DMS79 (cell line): ENCODE results near the gene SERHL2.
"Not testable (repeated sequence)": the region's sequence is repeated elsewhere in the genome, so short reads cannot be mapped to it uniquely, and the experiment has no call there.

Source experiments
- DNase-seq: peaks from one replicate; lab custom pipeline; 2025; lab: John Stamatoyannopoulos, UW

SERHL2 gene

GRCh38 chr22:42608136-42608822, 54.5 kb downstream of the SERHL2 start:
- no peak for DNase-seq

DNA sequence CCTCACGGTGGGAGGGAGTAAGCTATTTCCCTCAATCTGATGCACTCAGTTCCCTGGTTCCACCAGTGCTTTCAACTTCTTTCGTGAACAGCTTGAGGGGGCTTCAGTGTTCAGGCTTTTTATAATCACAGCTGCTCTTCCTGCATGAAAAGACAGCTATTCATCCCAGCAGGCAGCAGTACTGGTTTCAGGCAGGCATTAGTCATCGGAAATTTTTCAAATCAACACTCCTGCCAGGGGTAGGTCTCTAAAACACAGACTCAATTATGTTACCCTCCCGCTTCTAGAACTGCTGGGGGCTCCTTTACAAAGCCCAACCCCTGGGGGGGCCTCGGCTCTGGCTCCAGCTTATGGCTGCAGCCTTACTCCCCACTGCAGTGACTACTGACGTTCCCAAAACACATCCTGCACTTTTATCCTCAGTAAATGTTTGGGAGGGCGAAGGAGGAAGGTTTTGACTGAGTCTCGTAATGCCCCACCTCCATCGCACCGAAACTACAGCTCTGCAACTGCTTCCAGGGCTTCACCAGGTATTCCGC, 55.1 kb downstream of the SERHL2 start:
- no peak for DNase-seq

GRCh38 chr22:42610186-42610585, 56.4 kb downstream of the SERHL2 start:
- no peak for DNase-seq

DNA sequence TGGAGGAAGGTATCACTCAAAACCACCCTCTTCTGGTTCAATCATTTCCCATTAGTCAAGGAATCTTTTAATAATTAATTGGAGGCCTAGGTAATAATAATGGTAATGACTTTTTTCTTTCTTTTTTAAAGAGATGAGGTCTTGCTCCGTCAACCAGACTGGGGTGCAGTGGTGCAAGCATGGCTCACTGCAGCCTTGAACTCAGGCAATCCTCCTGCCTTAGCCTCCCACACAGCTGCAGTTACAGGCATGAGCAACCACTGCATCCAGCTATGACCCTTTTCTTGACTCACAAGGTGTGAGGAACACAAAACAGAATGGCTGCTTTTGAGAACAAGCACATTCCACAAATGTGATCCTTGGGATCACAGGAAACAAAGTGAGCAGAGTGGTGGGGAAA, 57.3 kb downstream of the SERHL2 start:
- no peak for DNase-seq

GRCh38 chr22:42612336-42612735, 58.6 kb downstream of the SERHL2 start:
- no peak for DNase-seq

- no peak for DNase-seq
Observed at GRCh38 chr22:42613872-42614301, 60.1 kb downstream of the SERHL2 start.

DNA sequence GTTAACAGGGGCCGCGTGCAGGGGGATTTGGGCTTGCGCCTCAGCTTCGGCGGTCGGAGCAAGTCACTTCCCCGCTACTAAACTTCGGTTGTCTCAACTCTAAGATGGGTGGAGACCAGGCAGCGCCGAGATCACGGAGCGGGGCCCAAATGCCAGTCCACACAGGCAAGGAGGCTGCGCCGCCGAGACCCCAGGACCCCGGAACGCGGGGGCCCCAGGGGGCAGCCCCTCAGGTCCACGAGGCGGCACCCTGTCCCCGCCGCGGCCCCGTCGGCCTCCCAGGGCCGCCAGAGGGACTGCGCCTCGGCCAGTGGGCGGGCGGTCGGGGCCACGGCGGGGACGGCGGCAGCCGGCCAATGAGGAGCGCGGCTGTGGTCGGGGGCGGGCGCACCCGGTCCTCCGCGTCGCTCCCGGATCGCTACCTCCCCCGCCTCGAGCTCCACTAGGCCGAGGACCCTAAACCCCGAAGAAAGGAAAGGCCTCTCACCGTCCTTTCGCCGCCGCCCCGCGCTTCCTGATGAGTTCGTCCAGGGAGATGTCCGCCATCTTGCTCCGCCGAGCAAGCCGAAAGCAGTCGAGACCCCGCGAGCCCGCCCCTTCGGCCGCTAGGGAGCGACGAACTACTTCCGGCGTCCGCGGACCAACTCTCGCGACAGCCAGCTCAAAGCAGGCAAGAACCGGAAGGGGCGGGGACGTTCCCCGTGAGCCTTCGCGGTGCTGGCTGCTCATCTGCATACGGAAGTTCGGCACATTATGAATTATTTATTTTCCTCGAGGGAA, 60.7 kb downstream of the SERHL2 start, which contains the start of gene POLDIP3:
Gene POLDIP3 (minus strand): TSS at position 572 of the 780 bp plus-strand sequence. CDS start 26 bp downstream, at position 546.
- peak; percentile 71 for DNase-seq

DNA sequence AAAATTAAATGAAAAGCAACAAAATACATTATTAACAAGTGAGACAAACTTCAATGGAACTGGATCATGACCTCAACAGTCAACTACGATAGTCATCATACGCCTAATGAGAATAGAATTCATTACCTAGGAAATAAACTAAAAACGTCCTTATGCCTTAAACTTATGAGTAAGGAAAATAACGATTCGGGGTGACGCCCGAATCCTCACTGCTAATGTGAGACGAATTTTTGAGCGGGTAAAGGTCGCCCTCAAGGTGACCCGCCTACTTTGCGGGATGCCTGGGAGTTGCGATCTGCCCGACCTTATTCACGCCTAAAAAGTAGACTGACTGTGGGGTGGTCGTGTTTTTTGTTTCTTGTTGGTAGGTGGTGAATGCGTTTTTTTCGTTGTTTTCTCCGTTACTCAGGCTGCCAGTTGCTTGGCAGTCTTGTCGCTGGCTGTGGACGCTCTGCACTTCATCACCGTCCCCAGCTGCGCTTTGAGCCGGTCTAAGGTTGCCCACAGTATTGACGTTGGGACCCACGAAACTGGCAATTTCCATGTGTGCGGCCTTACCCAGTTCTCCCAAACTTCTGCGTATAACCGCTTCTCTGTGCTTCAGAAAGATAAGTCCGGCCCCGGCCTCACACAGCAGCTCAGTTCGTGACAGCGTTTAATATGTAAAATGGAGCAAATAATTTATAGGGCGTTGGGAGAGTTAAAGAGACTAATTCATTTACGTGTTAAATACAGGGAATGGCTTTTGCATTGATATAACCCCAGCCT, 61.5 kb downstream of the SERHL2 start:
- peak; percentile 89 for DNase-seq

- DNase-seq, result not testable (repeated sequence)
Observed at GRCh38 chr22:42615860-42616175, 62.1 kb downstream of the SERHL2 start.

- DNase-seq, result no peak
Observed at GRCh38 chr22:42617155-42617983, 63.6 kb downstream of the SERHL2 start.

- DNase-seq, result no peak
Observed at GRCh38 chr22:42619261-42620063, 65.7 kb downstream of the SERHL2 start.

DNA sequence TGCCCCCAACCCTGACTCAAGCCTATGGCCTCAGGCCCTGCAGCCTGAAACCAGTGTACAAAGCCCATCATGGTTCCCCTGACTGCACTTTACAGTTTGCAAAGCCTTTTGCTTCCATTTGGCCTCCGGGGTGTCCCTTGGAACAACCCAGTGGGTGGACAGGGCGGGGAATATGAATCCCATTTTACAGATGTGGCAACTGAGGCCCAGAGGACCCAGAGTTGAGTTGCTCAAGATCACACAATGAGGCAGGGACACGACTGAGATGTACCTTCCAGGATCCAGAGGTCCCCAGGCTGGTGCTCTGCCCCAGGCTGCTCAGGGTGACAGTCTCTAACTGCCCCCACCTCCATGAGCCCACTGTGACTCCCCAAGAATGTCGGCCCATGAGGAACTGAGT, 66.3 kb downstream of the SERHL2 start:
- no peak for DNase-seq

- DNase-seq, result no peak
Observed at GRCh38 chr22:42621505-42622002, 67.8 kb downstream of the SERHL2 start.

- DNase-seq, result no peak
Observed at GRCh38 chr22:42622061-42622710, 68.4 kb downstream of the SERHL2 start.

GRCh38 chr22:42623301-42623751, 69.6 kb downstream of the SERHL2 start:
- no peak for DNase-seq
